GM12873 (cell line): ENCODE results near the gene GPS1.

Source experiments
- CTCF ChIP-seq: IDR thresholded peaks from 2 replicates; pipeline ENCODE4 v1.5.1; 2012; ENCODE audit warnings: low read depth, mild to moderate bottlenecking, moderate library complexity, low read length, control low read depth; ENCODE audit not compliant: insufficient read depth; ENCODE audit errors: missing control alignments

The GPS1 gene

GRCh38 chr17:82036634-82037091 lies 15.0 kb upstream of the GPS1 start:
- TF ChIP-seq CTCF = no peak

- TF ChIP-seq CTCF = peak; percentile 84
These were observed 14.4 kb upstream of the GPS1 start, which contains the start of gene DCXR for GRCh38 chr17:82037092-82037888. Gene DCXR (minus strand): TSS chr17:82037697. CDS start chr17:82037682, 15 bp downstream.

- no peak for TF ChIP-seq CTCF
These were observed 13.9 kb upstream of the GPS1 start for GRCh38 chr17:82037889-82038195.

- no peak for TF ChIP-seq CTCF
These were observed 11.9 kb upstream of the GPS1 start for GRCh38 chr17:82039695-82040299.

GRCh38 chr17:82041144-82041814 lies 10.4 kb upstream of the GPS1 start:
- no peak for TF ChIP-seq CTCF

- TF ChIP-seq CTCF = no peak
These were observed 9.0 kb upstream of the GPS1 start for GRCh38 chr17:82042649-82043048.

- TF ChIP-seq CTCF = no peak
These were observed 8.2 kb upstream of the GPS1 start for GRCh38 chr17:82043507-82043906.
